Keratinocyte (primary cell): ENCODE measurements around the gene MMAA. TPM values are rescaled to one million over a fixed set of nuclear protein-coding genes. Genes with fewer than 3 reads are reported as not detected.

Experiments used
- DNase-seq: peaks from one replicate; pipeline ENCODE4 v3.0.0-alpha.2; 2011; ENCODE audit warnings: low read depth, missing footprints, low spot score
- FAIRE-seq: peaks from 2 replicates; lab custom pipeline; 2011; peaks lifted over from hg19 to GRCh38; lab: Jason Lieb, UNC
- H2AFZ ChIP-seq: 2 replicates; pipeline ENCODE4 v1.6.0; 2012; ENCODE audit warnings: low read length, control low read depth, inconsistent platforms; ENCODE audit not compliant: control insufficient read depth
- H3K27ac ChIP-seq: 2 replicates; pipeline ENCODE4 v1.5.1; 2011; ENCODE audit warnings: low read length; ENCODE audit not compliant: control insufficient read depth, insufficient read depth
- H3K27me3 ChIP-seq: 3 replicates; pipeline ENCODE4 v1.6.0; 2011; ENCODE audit warnings: low read length; ENCODE audit not compliant: control insufficient read depth, insufficient read depth; ENCODE audit errors: extremely low read depth
- H3K36me3 ChIP-seq, 2 experiments: 2 replicates in 1 of 2; 3 replicates in 1 of 2; pipeline ENCODE4 v1.5.1; 2011; ENCODE audit warnings: low read length in 2 of 2, mild to moderate bottlenecking in 1 of 2; ENCODE audit not compliant: control insufficient read depth in 2 of 2, insufficient read depth in 2 of 2; ENCODE audit errors: extremely low read depth in 1 of 2
- H3K4me1 ChIP-seq: 3 replicates; pipeline ENCODE4 v1.5.1; 2011; ENCODE audit warnings: low read length; ENCODE audit not compliant: control insufficient read depth, insufficient read depth; ENCODE audit errors: extremely low read depth
- H3K4me2 ChIP-seq: 3 replicates; pipeline ENCODE4 v1.6.0; 2011; ENCODE audit warnings: low read depth, low read length; ENCODE audit not compliant: control insufficient read depth, insufficient read depth; ENCODE audit errors: extremely low read depth
- H3K4me3 ChIP-seq, 3 experiments: fragments of 200-600 bp in 1 of 3; sonication (generic) in 1 of 3; 2 replicates in 2 of 3; 3 replicates in 1 of 3; pipeline ENCODE4 v1.5.1; 2011 to 2016; ENCODE audit warnings: low read length in 3 of 3, mild to moderate bottlenecking in 3 of 3, control low read depth in 2 of 3, inconsistent platforms in 1 of 3, low read depth in 1 of 3, mixed read lengths in 1 of 3, mixed run types in 1 of 3, moderate library complexity in 1 of 3; ENCODE audit not compliant: control insufficient read depth in 2 of 3, insufficient read depth in 2 of 3; ENCODE audit errors: extremely low read depth in 1 of 3
- H3K79me2 ChIP-seq: 2 replicates; pipeline ENCODE4 v1.6.0; 2012; ENCODE audit warnings: low read length; ENCODE audit not compliant: control insufficient read depth, insufficient read depth
- H3K9ac ChIP-seq: 3 replicates; pipeline ENCODE4 v1.6.0; 2011; ENCODE audit warnings: low read length; ENCODE audit not compliant: control insufficient read depth, insufficient read depth; ENCODE audit errors: extremely low read depth
- H3K9me1 ChIP-seq: 3 replicates; pipeline ENCODE4 v1.6.0; 2011; ENCODE audit warnings: low read length; ENCODE audit not compliant: control insufficient read depth, insufficient read depth; ENCODE audit errors: extremely low read depth
- H3K9me3 ChIP-seq: 2 replicates; pipeline ENCODE4 v1.5.1; 2012; ENCODE audit warnings: low read depth, low read length; ENCODE audit not compliant: control insufficient read depth
- H4K20me1 ChIP-seq: 3 replicates; pipeline ENCODE4 v1.6.0; 2011; ENCODE audit warnings: low read length; ENCODE audit not compliant: control insufficient read depth, insufficient read depth; ENCODE audit errors: extremely low read depth
- CTCF ChIP-seq, 3 experiments: IDR thresholded peaks in 1 of 3; conservative IDR thresholded peaks in 1 of 3; optimal IDR thresholded peaks in 1 of 3; 2 replicates in 2 of 3; 3 replicates in 1 of 3; pipeline versions ENCODE3 to v1.5.1; 2011; ENCODE audit warnings: low read length in 3 of 3, mild to moderate bottlenecking in 3 of 3, moderate library complexity in 2 of 3, control low read depth in 1 of 3, inconsistent platforms in 1 of 3; ENCODE audit not compliant: insufficient read depth in 2 of 3; ENCODE audit errors: extremely low read depth in 1 of 3
- EZH2 ChIP-seq: IDR thresholded peaks from one replicate; pipeline ENCODE4 v1.6.1; 2012; ENCODE audit warnings: inconsistent platforms, mild to moderate bottlenecking, low read length, moderate library complexity
- dilution Hi-C: fragments of 300-500 bp; cut with MboI; formaldehyde crosslinking; loops from one replicate; pipeline ENCODE4 v1.7.0; 2020; ENCODE audit warnings: low sequenced_read_pairs; ENCODE audit not compliant: extremely low pct_ligation_motif_present
- polyA plus RNA-seq, 5 experiments: library from polyadenylated mRNA; depleted of rRNA in 3 of 5; stranded (reverse) in 3 of 5; stranded (forward) in 1 of 5; unstranded in 1 of 5; fragments of >200 nt; gene quantifications; 1 replicate in 1 of 5; 2 replicates in 3 of 5; 3 replicates in 1 of 5; pipeline versions ENCODE4 v1.2.1 to v1.2.3, GENCODE V29; 2011 to 2012; ENCODE audit warnings: missing spikeins in 2 of 5, low read depth in 1 of 5, low replicate concordance in 1 of 5

The MMAA gene
- polyA plus RNA-seq, 1 donor (not counting 4 experiments of a cell fraction or from before 2014, with no cell fraction given): 9.4 TPM

GRCh38 chr4:145589916-145590702 lies 29.1 kb upstream of the MMAA start:
- Histone ChIP-seq H4K20me1 (no peaks in the 10 kb centered on the region), H2AFZ (no peak overlapping the region), H3K9me3 (no peaks in the 10 kb centered on the region), H3K4me3 (no peak overlapping the region), H3K27me3 (peaks cover 11% of the 10 kb centered on the region), H3K79me2 (no peaks in the 10 kb centered on the region), H3K36me3 (no peaks in the 10 kb centered on the region), H3K9me1 (no peaks in the 10 kb centered on the region), H3K27ac (no peak overlapping the region), H3K9ac (no peak overlapping the region), H3K4me2 (no peak overlapping the region), H3K4me1 (no peaks in the 10 kb centered on the region)
- no peak for FAIRE-seq
- DNase-seq: no peak
- TF ChIP-seq EZH2: no peak
- TF ChIP-seq CTCF (optimal IDR thresholded peaks at IDR 0.05 in 1 of 3, IDR thresholded peaks at IDR 0.05 in 1 of 3, conservative IDR thresholded peaks at IDR 0.05 in 1 of 3; ENCODE audit: extremely low read depth in 1 of 3, insufficient read depth in 2 of 3, low read length in 3 of 3): no peak
- dilution Hi-C loops: no loop called here

- dilution Hi-C loops: loop anchor here (25.0 kb wide), 1 partner anchor 390 kb away; no protein-coding TSS in a partner anchor
- Histone ChIP-seq H4K20me1 (no peaks in the 10 kb centered on the region), H3K36me3 (no peaks in the 10 kb centered on the region), H3K4me1 (no peaks in the 10 kb centered on the region), H3K27me3 (no peaks in the 10 kb centered on the region), H3K79me2 (no peaks in the 10 kb centered on the region), H3K4me2 (no peak overlapping the region), H3K9me1 (no peaks in the 10 kb centered on the region), H3K9me3 (no peaks in the 10 kb centered on the region), H3K4me3 (no peak overlapping the region), H3K9ac (no peak overlapping the region), H2AFZ (no peak overlapping the region), H3K27ac (no peak overlapping the region)
- TF ChIP-seq EZH2 (no peak), CTCF (optimal IDR thresholded peaks at IDR 0.05 in 1 of 3, IDR thresholded peaks at IDR 0.05 in 1 of 3, conservative IDR thresholded peaks at IDR 0.05 in 1 of 3; ENCODE audit: extremely low read depth in 1 of 3, insufficient read depth in 2 of 3, low read length in 3 of 3) (no peak)
- FAIRE-seq (no peak), DNase-seq (no peak)
Measured at GRCh38 chr4:145602129-145602760, 16.9 kb upstream of the MMAA start.
